Nephron progenitor cell (in vitro differentiated cells): ENCODE data around the gene PATE1.
"Not testable (repeated sequence)": the region's sequence is repeated elsewhere in the genome, so short reads cannot be mapped to it uniquely, and the experiment has no call there.

Source experiments
- DNase-seq: peaks from one replicate; pipeline ENCODE4 v3.0.0; 2021
- H3K27ac Mint-ChIP-seq: 2 replicates; pipeline ENCODE4 v1.8.0; 2021; ENCODE audit warnings: mild to moderate bottlenecking, moderate library complexity, mixed read lengths
- H3K27me3 Mint-ChIP-seq: 2 replicates; pipeline ENCODE4 v1.8.0; 2021; ENCODE audit warnings: mild to moderate bottlenecking, low read depth, mixed read lengths; ENCODE audit not compliant: poor library complexity
- H3K36me3 Mint-ChIP-seq: 2 replicates; pipeline ENCODE4 v1.8.0; 2021; ENCODE audit warnings: low read depth, mixed read lengths
- H3K4me1 Mint-ChIP-seq: 2 replicates; pipeline ENCODE4 v1.8.0; 2021; ENCODE audit warnings: mixed read lengths
- H3K4me3 Mint-ChIP-seq: 2 replicates; pipeline ENCODE4 v1.8.0; 2021; ENCODE audit warnings: mild to moderate bottlenecking, moderate library complexity, mixed read lengths
- H3K9me3 Mint-ChIP-seq: 2 replicates; pipeline ENCODE4 v1.8.0; 2021; ENCODE audit warnings: mild to moderate bottlenecking, moderate library complexity, mixed read lengths
- CTCF ChIP-seq: fragments of 200-600 bp; sonication (generic); IDR thresholded peaks from 2 replicates; pipeline ENCODE4 v1.5.0; 2021; ENCODE audit warnings: antibody characterized with exemption

PATE1 gene

DNA sequence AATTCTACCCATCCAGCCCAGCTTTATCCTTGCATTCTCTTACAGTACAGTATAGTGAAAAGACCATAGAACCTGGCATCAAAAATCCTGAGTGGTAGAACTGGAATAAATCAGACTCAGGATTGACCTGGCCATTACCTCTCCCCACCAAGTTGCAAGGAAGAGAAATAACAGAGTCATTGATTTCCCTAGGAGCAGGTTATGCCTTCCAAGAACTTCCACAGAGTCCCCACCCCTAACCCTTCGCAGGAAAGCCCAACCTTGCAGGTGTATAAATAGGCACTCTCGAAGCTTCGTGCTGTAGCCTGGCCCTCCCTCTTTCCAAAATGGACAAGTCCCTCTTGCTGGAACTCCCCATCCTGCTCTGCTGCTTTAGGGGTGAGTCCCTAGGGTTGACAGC, at the start of gene PATE1:
TSS of gene PATE1 (plus strand) at position 301 of the 400 bp plus-strand sequence. CDS start at position 327, 26 bp downstream.
- no peak for TF ChIP-seq CTCF

GRCh38 chr11:125701018-125701610, 45.0 kb upstream of the PATE1 start:
- Mint-ChIP-seq H3K9me3 (peaks cover 23% of the 10 kb centered on the region), H3K27me3 (peaks cover 4% of the 10 kb centered on the region), H3K27ac (no peak overlapping the region), H3K4me1 (no peaks in the 10 kb centered on the region), H3K4me3 (no peak overlapping the region), H3K36me3 (peaks cover 9% of the 10 kb centered on the region)
- TF ChIP-seq CTCF = no peak
- DNase-seq = no peak

More for the DNA sequence above, at the start of gene PATE1:
- Mint-ChIP-seq H3K36me3 (no peaks in the 10 kb centered on the region), H3K27me3 (peaks cover 4% of the 10 kb centered on the region), H3K4me1 (no peaks in the 10 kb centered on the region), H3K4me3 (no peak within 1 kb of the TSS), H3K9me3 (no peaks in the 10 kb centered on the region), H3K27ac (no peak within 1 kb of the TSS)
- no peak for DNase-seq

DNA sequence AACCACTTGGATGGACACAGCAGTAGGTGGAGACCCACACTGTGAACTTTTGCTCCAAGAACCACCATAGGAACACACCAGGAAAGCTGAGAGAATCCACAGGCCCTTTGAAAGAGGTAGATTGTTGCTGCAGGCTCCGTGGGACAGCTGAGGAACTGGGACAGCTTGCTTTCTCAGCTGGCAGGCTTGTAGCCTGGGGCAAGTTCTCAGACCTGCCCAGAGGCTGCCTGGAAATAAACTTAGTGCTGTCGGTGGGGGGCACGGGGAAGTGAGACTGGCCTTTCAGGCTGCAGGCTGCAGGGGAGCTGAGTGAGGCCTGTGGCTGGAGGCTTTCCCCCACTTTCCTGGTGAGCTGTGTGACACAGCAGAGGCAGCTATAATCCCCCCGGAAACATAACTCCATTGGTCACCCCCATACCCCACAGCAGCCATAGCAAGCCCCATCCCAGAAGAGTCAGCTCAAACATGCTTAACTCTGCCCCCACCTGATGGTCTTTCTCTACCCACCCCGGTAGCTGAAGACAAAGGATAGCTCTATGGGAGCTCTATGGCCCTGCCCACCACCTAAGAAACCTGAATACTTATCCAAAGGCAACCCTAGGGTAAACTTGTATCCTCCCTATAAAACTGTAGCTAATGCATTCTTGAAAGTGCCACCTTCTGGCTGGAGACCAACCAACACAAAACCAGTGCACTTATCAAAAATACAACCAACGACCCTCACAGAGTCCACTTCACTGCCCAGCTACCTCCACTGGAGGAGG, 44.0 kb upstream of the PATE1 start:
- H3K4me1 Mint-ChIP-seq = no peaks in the 10 kb centered on the region
- no peak for DNase-seq
- peaks cover 5% of the 10 kb centered on the region for H3K36me3 Mint-ChIP-seq
- H3K27ac Mint-ChIP-seq = no peak overlapping the region
- H3K9me3 Mint-ChIP-seq = peaks cover 23% of the 10 kb centered on the region
- no peak overlapping the region for H3K4me3 Mint-ChIP-seq
- no peaks in the 10 kb centered on the region for H3K27me3 Mint-ChIP-seq
- no peak for TF ChIP-seq CTCF

DNA sequence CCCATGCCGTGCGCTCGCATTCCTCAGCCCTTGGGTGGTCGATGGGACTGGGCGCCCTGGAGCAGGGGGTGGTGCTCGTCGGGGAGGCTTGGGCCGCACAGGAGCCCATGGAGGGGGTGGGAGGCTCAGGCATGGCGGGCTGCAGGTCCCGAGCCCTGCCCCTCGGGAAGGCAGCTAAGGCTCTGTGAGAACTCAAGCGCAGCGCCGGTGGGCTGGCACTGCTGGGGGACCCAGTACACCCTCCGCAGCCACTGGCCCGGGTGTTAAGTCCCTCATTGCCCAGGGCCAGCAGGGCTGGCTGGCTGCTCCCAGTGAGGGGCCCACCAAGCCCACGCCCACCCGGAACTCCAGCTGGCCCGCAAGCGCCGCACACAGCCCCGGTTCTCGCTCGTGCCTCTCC, 41.4 kb upstream of the PATE1 start:
- not testable (repeated sequence) for H3K36me3 Mint-ChIP-seq, H3K27ac Mint-ChIP-seq, H3K4me3 Mint-ChIP-seq, H3K4me1 Mint-ChIP-seq, H3K27me3 Mint-ChIP-seq, DNase-seq
- peaks cover 43% of the 10 kb centered on the region for H3K9me3 Mint-ChIP-seq

GRCh38 chr11:125720781-125721180, 25.3 kb upstream of the PATE1 start:
- H3K27me3 Mint-ChIP-seq = peaks cover 13% of the 10 kb centered on the region
- no peaks in the 10 kb centered on the region for H3K4me1 Mint-ChIP-seq
- no peak overlapping the region for H3K27ac Mint-ChIP-seq
- H3K4me3 Mint-ChIP-seq = no peak overlapping the region
- TF ChIP-seq CTCF = no peak
- H3K9me3 Mint-ChIP-seq = peaks cover 26% of the 10 kb centered on the region
- no peak for DNase-seq
- no peaks in the 10 kb centered on the region for H3K36me3 Mint-ChIP-seq

- Mint-ChIP-seq H3K9me3 (no peaks in the 10 kb centered on the region), H3K27ac (no peak overlapping the region), H3K27me3 (peaks cover 13% of the 10 kb centered on the region), H3K36me3 (no peaks in the 10 kb centered on the region), H3K4me1 (no peaks in the 10 kb centered on the region), H3K4me3 (no peak overlapping the region)
- no peak for TF ChIP-seq CTCF
- DNase-seq = no peak
Observed at GRCh38 chr11:125724125-125724524, 22.0 kb upstream of the PATE1 start.
